ENCODE data around the gene DNAAF1. TPM values are rescaled to one million over a fixed set of nuclear protein-coding genes. Genes with fewer than 3 reads are reported as not detected.
"Not testable (repeated sequence)": the region's sequence is repeated elsewhere in the genome, so short reads cannot be mapped to it uniquely, and the experiment has no call there.

The DNAAF1 gene
- polyA plus RNA-seq, 1 of the 3 experiments (the other 2 are of a cell fraction) = 0.35 TPM

GRCh38 chr16:84116720-84117493 is 28.2 kb upstream of the DNAAF1 start, which contains the start of gene MBTPS1 (continued):
- TF ChIP-seq FOXJ3 (CRISPR knock-in tag; IDR thresholded peaks at IDR 0.05) (0 out of 2 replicates have a peak, but pooled peaks have one; percentile 36), TAF1 (IDR thresholded peaks at IDR 0.05; ENCODE audit: borderline replicate concordance, low read depth, low read length) (peak; percentile 60), GABPA (IDR thresholded peaks at IDR 0.05; ENCODE audit: low read depth) (no peak; the same call in none of the 2 replicates), TCF12 (IDR thresholded peaks at IDR 0.05) (no peak), TEAD4 (IDR thresholded peaks at IDR 0.05; ENCODE audit: borderline replicate concordance, insufficient read depth) (no peak), SMC3 (IDR thresholded peaks at IDR 0.05; ENCODE audit: low read depth, low read length) (no peak), RCOR1 (IDR thresholded peaks at IDR 0.05; ENCODE audit: low read length) (0 out of 2 replicates have a peak, but pooled peaks have one; percentile 28), POLR2AphosphoS5 (IDR thresholded peaks at IDR 0.05; ENCODE audit: low read depth, low read length) (peak; percentile 77), FOXM1 (IDR thresholded peaks at IDR 0.05; ENCODE audit: low read depth) (no peak)
- TF ChIP-seq, protein P1, sequence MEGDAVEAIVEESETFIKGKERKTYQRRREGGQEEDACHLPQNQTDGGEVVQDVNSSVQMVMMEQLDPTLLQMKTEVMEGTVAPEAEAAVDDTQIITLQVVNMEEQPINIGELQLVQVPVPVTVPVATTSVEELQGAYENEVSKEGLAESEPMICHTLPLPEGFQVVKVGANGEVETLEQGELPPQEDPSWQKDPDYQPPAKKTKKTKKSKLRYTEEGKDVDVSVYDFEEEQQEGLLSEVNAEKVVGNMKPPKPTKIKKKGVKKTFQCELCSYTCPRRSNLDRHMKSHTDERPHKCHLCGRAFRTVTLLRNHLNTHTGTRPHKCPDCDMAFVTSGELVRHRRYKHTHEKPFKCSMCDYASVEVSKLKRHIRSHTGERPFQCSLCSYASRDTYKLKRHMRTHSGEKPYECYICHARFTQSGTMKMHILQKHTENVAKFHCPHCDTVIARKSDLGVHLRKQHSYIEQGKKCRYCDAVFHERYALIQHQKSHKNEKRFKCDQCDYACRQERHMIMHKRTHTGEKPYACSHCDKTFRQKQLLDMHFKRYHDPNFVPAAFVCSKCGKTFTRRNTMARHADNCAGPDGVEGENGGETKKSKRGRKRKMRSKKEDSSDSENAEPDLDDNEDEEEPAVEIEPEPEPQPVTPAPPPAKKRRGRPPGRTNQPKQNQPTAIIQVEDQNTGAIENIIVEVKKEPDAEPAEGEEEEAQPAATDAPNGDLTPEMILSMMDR (IDR thresholded peaks at IDR 0.05) = no peak; the same call in 1 of the 2 replicates
- TF ChIP-seq, protein P2, sequence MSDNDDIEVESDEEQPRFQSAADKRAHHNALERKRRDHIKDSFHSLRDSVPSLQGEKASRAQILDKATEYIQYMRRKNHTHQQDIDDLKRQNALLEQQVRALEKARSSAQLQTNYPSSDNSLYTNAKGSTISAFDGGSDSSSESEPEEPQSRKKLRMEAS (IDR thresholded peaks at IDR 0.05; ENCODE audit: low read depth) = peak; percentile 71; the same call in 1 of the 2 replicates

GRCh38 chr16:84117494-84117843 is 27.6 kb upstream of the DNAAF1 start:
- POLR2A ChIA-PET = interaction anchor here (1.2 to 1.3 kb wide), 2 partner anchors 28 to 69 kb away, joined by 7 to 9 read pairs; partner anchors contain the start of genes DNAAF1, HSDL1 and TAF1C
- DNase-seq = peak; percentile 57
- H3K4me1 ChIP-seq (ENCODE audit: control insufficient read depth in 1 of 2, insufficient read depth in 2 of 2, low read depth in 1 of 2, low read length in 1 of 2) = peaks cover 7 to 11% of the 10 kb centered on the region in 2 experiments; a peak in 3 of 4 replicates

DNA sequence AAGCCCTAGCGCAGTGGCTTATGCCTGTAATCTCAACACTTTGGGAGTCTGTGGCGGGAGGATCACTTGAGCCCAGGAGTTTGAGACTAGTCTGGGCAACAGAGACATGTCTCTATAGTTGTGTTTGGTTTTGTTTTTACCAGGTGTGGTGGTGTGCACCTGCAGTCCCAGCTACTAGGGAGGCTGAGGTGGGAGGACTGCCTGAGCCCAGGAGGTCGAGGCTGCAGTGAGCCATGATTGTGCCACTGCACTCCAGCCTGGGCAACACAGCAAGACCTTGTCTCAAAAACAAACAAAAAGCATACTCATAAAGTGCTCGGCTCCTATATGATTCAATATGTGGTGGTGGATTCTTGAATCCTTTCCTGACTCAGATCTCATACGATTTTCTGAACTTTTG is 26.8 kb upstream of the DNAAF1 start:
- H4K20me1 ChIP-seq (ENCODE audit: insufficient read depth); H3K9me2 ChIP-seq; H3K9me3 ChIP-seq; H3K9ac ChIP-seq; H3K4me3 ChIP-seq (ENCODE audit: low read depth in 2 of 2, low read length in 1 of 2); DNase-seq; H3K27ac ChIP-seq (ENCODE audit: low read depth in 2 of 2, low read length in 1 of 2); H3F3A ChIP-seq (replicated peaks; ENCODE audit: insufficient read depth); H3K27me3 ChIP-seq (ENCODE audit: insufficient read depth); POLR2A ChIA-PET; H2AFZ ChIP-seq (ENCODE audit: low read depth): not testable (repeated sequence)
- CTCF ChIA-PET = interaction anchor here (1.2 to 3.9 kb wide), 4 partner anchors 30 to 162 kb away, joined by 3 to 18 read pairs (median 8); no protein-coding TSS in a partner anchor
- Histone ChIP-seq H3K4me2 (0 out of 2 replicates have a peak overlapping the region, but pooled peaks have one; percentile 93), H3K36me3 (replicated peaks in 1 of 2; ENCODE audit: control insufficient read depth in 1 of 2, insufficient read depth in 2 of 2, low read length in 1 of 2) (peaks cover 16 to 20% of the 10 kb centered on the region in 2 experiments), H3K4me1 (ENCODE audit: control insufficient read depth in 1 of 2, insufficient read depth in 2 of 2, low read depth in 1 of 2, low read length in 1 of 2) (peaks cover 7 to 11% of the 10 kb centered on the region in 2 experiments; a peak in 3 of 4 replicates), H3K79me2 (ENCODE audit: insufficient read depth) (peaks cover 43% of the 10 kb centered on the region)
- WGBS (ENCODE audit: low lambda C conversion rate) = 99% methylated on average over 5 of the region's 5 CpGs

More at GRCh38 chr16:84117494-84117843, 27.6 kb upstream of the DNAAF1 start:
- WGBS (ENCODE audit: low lambda C conversion rate) = 21% methylated on average over 12 of the region's 12 CpGs
- peaks cover 9 to 13% of the 10 kb centered on the region in 2 experiments for H3K36me3 ChIP-seq (replicated peaks in 1 of 2; ENCODE audit: control insufficient read depth in 1 of 2, insufficient read depth in 2 of 2, low read length in 1 of 2)
- H3K27ac ChIP-seq (ENCODE audit: low read depth in 2 of 2, low read length in 1 of 2) = peak overlapping the region; percentile 59 to 72; a peak in 3 of 4 replicates
- H3K79me2 ChIP-seq (ENCODE audit: insufficient read depth) = peaks cover 51% of the 10 kb centered on the region
- no peaks in the 10 kb centered on the region for H3K9me3 ChIP-seq
- peaks cover 2% of the 10 kb centered on the region for H3F3A ChIP-seq (replicated peaks; ENCODE audit: insufficient read depth)
- no peaks in the 10 kb centered on the region for H3K9me2 ChIP-seq
- CTCF ChIA-PET = interaction anchor here (0.8 to 3.9 kb wide), 9 partner anchors 12 to 161 kb away, joined by 3 to 18 read pairs (median 5); partner anchors contain the start of gene TAF1C
- TF ChIP-seq MXI1 (IDR thresholded peaks at IDR 0.05; ENCODE audit: low read depth, low read length) = 0 out of 2 replicates have a peak, but pooled peaks have one; percentile 25
- no peak for TF ChIP-seq GATA2 (CRISPR knock-in tag; IDR thresholded peaks at IDR 0.05)
- TF ChIP-seq, protein P3, sequence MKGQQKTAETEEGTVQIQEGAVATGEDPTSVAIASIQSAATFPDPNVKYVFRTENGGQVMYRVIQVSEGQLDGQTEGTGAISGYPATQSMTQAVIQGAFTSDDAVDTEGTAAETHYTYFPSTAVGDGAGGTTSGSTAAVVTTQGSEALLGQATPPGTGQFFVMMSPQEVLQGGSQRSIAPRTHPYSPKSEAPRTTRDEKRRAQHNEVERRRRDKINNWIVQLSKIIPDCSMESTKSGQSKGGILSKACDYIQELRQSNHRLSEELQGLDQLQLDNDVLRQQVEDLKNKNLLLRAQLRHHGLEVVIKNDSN (IDR thresholded peaks at IDR 0.05; ENCODE audit: borderline replicate concordance, low read depth) = no peak
- peaks cover 6% of the 10 kb centered on the region; the same call in 1 of the 2 replicates for H4K20me1 ChIP-seq (ENCODE audit: insufficient read depth)
- peak overlapping the region; percentile 92 for H3K9ac ChIP-seq
- H2AFZ ChIP-seq (ENCODE audit: low read depth) = peak overlapping the region; percentile 84
- peak overlapping the region; percentile 88 to 93 for H3K4me3 ChIP-seq (ENCODE audit: low read depth in 2 of 2, low read length in 1 of 2)
- no peaks in the 10 kb centered on the region for H3K27me3 ChIP-seq (ENCODE audit: insufficient read depth)
- H3K4me2 ChIP-seq = peak overlapping the region; percentile 93
